ENCODE measurements around the gene PTPRM.

The PTPRM gene

GRCh38 chr18:7840411-7840810 lies 273.3 kb downstream of the PTPRM start:
- Mint-ChIP-seq H3K9me3 (peaks cover 58% of the 10 kb centered on the region), H3K36me3 (ENCODE audit: low read depth) (peaks cover 37% of the 10 kb centered on the region), H3K27me3 (ENCODE audit: low read depth, poor library complexity) (no peaks in the 10 kb centered on the region), H3K4me1 (no peaks in the 10 kb centered on the region), H3K4me3 (no peak overlapping the region), H3K27ac (no peak overlapping the region)
- no peak for TF ChIP-seq CTCF (IDR thresholded peaks at IDR 0.05)
- no peak for DNase-seq

DNA sequence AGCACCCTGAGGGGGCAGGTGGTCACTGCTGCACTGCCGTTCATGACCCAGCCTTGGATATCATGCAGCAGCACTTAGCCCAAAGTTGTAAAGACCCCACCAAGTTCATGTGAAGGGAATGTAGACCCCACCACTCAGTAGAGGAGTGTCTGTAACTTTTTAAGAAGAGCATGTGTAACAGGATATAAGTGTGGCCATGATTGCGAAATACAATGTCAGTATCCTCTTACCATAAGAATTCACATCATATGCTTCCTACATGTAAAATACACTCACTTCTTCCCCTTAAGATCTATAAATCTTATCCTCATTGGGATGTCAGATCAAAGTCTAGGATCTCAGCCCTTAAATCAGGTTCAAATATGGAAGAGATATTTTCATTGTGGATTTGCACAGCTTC lies 276.9 kb downstream of the PTPRM start:
- TF ChIP-seq CTCF (IDR thresholded peaks at IDR 0.05): no peak
- Mint-ChIP-seq H3K27me3 (ENCODE audit: low read depth, poor library complexity) (no peaks in the 10 kb centered on the region), H3K4me3 (no peak overlapping the region), H3K36me3 (ENCODE audit: low read depth) (peaks cover 22% of the 10 kb centered on the region), H3K27ac (no peak overlapping the region), H3K4me1 (peaks cover 8% of the 10 kb centered on the region), H3K9me3 (peaks cover 34% of the 10 kb centered on the region)
- no peak for DNase-seq

- TF ChIP-seq CTCF (IDR thresholded peaks at IDR 0.05): no peak
- Mint-ChIP-seq H3K4me3 (no peak overlapping the region), H3K9me3 (peaks cover 34% of the 10 kb centered on the region), H3K27ac (no peak overlapping the region), H3K4me1 (peaks cover 12% of the 10 kb centered on the region), H3K36me3 (ENCODE audit: low read depth) (peaks cover 20% of the 10 kb centered on the region), H3K27me3 (ENCODE audit: low read depth, poor library complexity) (no peaks in the 10 kb centered on the region)
- DNase-seq: no peak
Measured at GRCh38 chr18:7844418-7844817, 277.3 kb downstream of the PTPRM start.

DNA sequence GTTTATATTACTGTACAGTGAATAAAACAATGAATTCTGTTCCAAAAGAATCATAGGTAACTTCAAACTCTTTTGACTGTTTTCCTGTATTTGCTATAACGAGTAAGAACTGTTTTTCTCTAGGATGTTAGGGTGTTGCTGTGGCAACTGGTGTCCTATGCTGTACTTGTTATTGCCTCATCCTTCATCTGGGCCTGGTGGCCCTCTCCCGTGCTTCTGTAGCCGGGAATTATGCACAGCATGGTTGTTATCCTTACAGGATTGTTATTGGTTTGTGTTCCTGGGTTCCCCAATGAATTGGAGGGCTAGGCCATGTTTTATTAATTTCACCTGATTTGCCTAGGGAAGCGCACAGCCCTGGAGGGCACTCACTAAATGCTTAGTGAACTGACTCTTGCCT lies 279.2 kb downstream of the PTPRM start:
- TF ChIP-seq CTCF (IDR thresholded peaks at IDR 0.05): no peak
- H3K4me1 Mint-ChIP-seq: peaks cover 13% of the 10 kb centered on the region
- no peak overlapping the region for H3K4me3 Mint-ChIP-seq
- peaks cover 26% of the 10 kb centered on the region for H3K36me3 Mint-ChIP-seq (ENCODE audit: low read depth)
- no peak for DNase-seq
- H3K27ac Mint-ChIP-seq: no peak overlapping the region
- peaks cover 40% of the 10 kb centered on the region for H3K9me3 Mint-ChIP-seq
- H3K27me3 Mint-ChIP-seq (ENCODE audit: low read depth, poor library complexity): no peaks in the 10 kb centered on the region

DNA sequence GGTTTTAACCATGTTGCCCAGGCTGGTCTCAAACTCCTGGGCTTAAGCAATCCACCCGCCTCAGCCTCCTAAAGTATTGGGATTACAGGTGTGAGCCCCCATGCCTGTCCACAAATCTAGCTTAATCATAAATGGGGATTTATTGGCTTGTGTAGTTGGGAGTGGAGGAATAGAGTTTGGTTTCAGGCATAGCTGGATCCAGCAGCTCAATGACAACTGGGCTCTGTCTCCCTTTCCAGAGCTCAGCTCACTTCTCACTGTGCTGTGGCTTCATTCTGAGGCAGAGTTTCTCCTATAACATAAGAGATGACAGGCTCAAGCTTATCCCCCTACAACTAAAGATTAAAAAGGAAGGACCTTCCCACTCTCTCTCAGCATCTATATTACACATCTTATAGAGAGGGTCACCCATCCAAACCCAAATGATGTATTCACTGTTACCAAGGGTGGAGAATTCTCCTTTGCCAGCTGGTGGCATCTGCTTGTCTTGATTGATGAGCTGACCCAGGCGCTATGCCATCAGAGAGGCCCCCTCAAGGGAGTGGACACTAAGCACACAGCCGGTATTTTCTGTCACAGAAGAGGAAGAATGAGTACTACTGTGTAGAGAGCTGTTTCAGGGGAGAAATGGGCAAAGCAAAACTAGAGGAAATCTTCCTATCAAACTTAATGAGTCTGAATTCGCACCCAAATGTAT lies 280.4 kb downstream of the PTPRM start:
- peaks cover 43% of the 10 kb centered on the region for H3K9me3 Mint-ChIP-seq
- H3K4me1 Mint-ChIP-seq: peaks cover 13% of the 10 kb centered on the region
- no peak for DNase-seq
- no peak overlapping the region for H3K4me3 Mint-ChIP-seq
- H3K27ac Mint-ChIP-seq: no peak overlapping the region
- no peaks in the 10 kb centered on the region for H3K27me3 Mint-ChIP-seq (ENCODE audit: low read depth, poor library complexity)
- no peak for TF ChIP-seq CTCF (IDR thresholded peaks at IDR 0.05)
- peaks cover 35% of the 10 kb centered on the region for H3K36me3 Mint-ChIP-seq (ENCODE audit: low read depth)

DNA sequence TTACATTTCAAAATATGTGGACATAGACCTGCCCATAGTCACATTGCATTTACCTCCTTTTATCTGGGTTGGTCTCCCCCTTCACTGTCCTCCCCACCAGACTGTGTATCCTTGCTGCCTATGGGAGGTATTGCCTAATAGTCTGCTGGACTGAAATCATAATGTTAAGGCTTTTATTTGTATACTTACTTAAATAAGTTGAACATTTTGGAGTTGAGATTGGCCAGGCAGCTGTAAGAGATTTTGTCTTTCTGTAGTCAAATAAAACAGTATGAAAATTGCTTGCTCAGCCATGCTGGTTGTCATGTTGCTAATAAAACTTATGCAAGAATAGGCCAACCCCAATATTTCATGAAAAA lies 280.9 kb downstream of the PTPRM start:
- TF ChIP-seq CTCF (IDR thresholded peaks at IDR 0.05): no peak
- Mint-ChIP-seq H3K27ac (no peak overlapping the region), H3K36me3 (ENCODE audit: low read depth) (peaks cover 35% of the 10 kb centered on the region), H3K4me3 (no peak overlapping the region), H3K4me1 (peaks cover 13% of the 10 kb centered on the region), H3K9me3 (peaks cover 43% of the 10 kb centered on the region), H3K27me3 (ENCODE audit: low read depth, poor library complexity) (no peaks in the 10 kb centered on the region)
- DNase-seq: no peak
